GM19043 (cell line): ENCODE data around the gene REV3L.
A peak's percentile ranks its signal among the peaks of the same experiment; 100 is the strongest.
"Not testable (repeated sequence)": the region's sequence is repeated elsewhere in the genome, so short reads cannot be mapped to it uniquely, and the experiment has no call there.

Experiments
- ATAC-seq: cut with Tn5 transposase; IDR thresholded peaks from one replicate; pipeline ENCODE4 v1.9.1; 2021; ENCODE audit warnings: low read depth; ENCODE audit not compliant: unreplicated experiment

The REV3L gene

GRCh38 chr6:111482959-111483735 lies at the start of gene REV3L:
REV3L (minus strand) TSS chr6:111483218; CDS start chr6:111482888, 330 bp downstream.
- peak; percentile 16 for ATAC-seq

- ATAC-seq: no peak
Observed at GRCh38 chr6:111531185-111531584, 48.2 kb upstream of the REV3L start.

- no peak for ATAC-seq
Observed at GRCh38 chr6:111530667-111531066, 47.6 kb upstream of the REV3L start.

- no peak for ATAC-seq
Observed at GRCh38 chr6:111530218-111530617, 47.2 kb upstream of the REV3L start.

GRCh38 chr6:111527367-111527766 lies 44.3 kb upstream of the REV3L start:
- ATAC-seq: no peak

GRCh38 chr6:111524735-111525134 lies 41.7 kb upstream of the REV3L start:
- no peak for ATAC-seq

GRCh38 chr6:111524252-111524651 lies 41.2 kb upstream of the REV3L start:
- no peak for ATAC-seq

GRCh38 chr6:111523484-111524167 lies 40.6 kb upstream of the REV3L start:
- ATAC-seq: no peak

GRCh38 chr6:111522393-111523020 lies 39.5 kb upstream of the REV3L start:
- no peak for ATAC-seq

GRCh38 chr6:111521497-111522270 lies 38.7 kb upstream of the REV3L start:
- no peak for ATAC-seq

GRCh38 chr6:111520524-111520923 lies 37.5 kb upstream of the REV3L start:
- no peak for ATAC-seq

- ATAC-seq: no peak
Observed at GRCh38 chr6:111517965-111518364, 34.9 kb upstream of the REV3L start.

GRCh38 chr6:111515259-111515658 lies 32.2 kb upstream of the REV3L start:
- ATAC-seq: no peak

- ATAC-seq: not testable (repeated sequence)
Observed at GRCh38 chr6:111514531-111514930, 31.5 kb upstream of the REV3L start.

- ATAC-seq: not testable (repeated sequence)
Observed at GRCh38 chr6:111507219-111507618, 24.2 kb upstream of the REV3L start.

GRCh38 chr6:111505498-111505897 lies 22.5 kb upstream of the REV3L start:
- ATAC-seq: not testable (repeated sequence)

GRCh38 chr6:111503660-111504059 lies 20.6 kb upstream of the REV3L start:
- ATAC-seq: no peak

GRCh38 chr6:111503194-111503593 lies 20.2 kb upstream of the REV3L start:
- no peak for ATAC-seq

- no peak for ATAC-seq
Observed at GRCh38 chr6:111502154-111502553, 19.1 kb upstream of the REV3L start.

- no peak for ATAC-seq
Observed at GRCh38 chr6:111499269-111499793, 16.3 kb upstream of the REV3L start.
